ENCODE data around the gene IL22RA1.

The IL22RA1 gene

DNA sequence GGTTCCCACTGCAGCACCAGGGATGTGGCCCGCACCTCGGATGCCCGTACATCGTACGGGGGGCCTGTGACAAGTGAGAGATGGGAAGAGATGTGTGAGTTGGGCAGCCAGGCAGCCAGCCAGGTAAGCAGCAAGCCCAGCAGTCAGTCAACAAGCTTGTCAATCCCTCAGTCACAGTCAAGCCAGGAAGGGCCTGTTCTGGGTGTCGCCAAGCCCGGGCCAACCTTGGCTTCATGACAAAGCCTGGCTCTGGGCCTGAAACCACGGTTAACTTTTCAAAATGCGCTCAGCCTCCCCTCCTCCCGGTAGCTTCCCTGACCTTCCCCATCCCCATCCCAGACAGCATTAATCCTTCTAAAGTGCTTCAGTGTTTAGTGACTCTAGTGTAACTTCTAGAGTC is 62.8 kb downstream of the IL22RA1 start:
- Histone ChIP-seq H3K27ac (ENCODE audit: low read depth, low read length) (no peak overlapping the region), H4K20me1 (ENCODE audit: low read depth, low read length) (no peaks in the 10 kb centered on the region), H3K36me3 (ENCODE audit: low read length) (no peaks in the 10 kb centered on the region), H3K9ac (ENCODE audit: low read length) (no peak overlapping the region), H3K9me3 (ENCODE audit: insufficient read depth, low read length) (no peaks in the 10 kb centered on the region), H3F3A (ENCODE audit: insufficient read depth) (no peaks in the 10 kb centered on the region), H2AFZ (ENCODE audit: low read depth, low read length, severe bottlenecking) (no peak overlapping the region), H3K27me3 (ENCODE audit: low read length) (no peaks in the 10 kb centered on the region), H3K4me3 (ENCODE audit: insufficient read depth, low read length, poor library complexity, severe bottlenecking) (no peak overlapping the region), H3K9me2 (replicated peaks; ENCODE audit: insufficient read depth, low read length) (no peaks in the 10 kb centered on the region), H3K79me2 (ENCODE audit: insufficient read depth, low read length) (no peaks in the 10 kb centered on the region), H3K4me2 (ENCODE audit: low read depth, low read length, poor library complexity, severe bottlenecking) (no peak overlapping the region)
- no peak for TF ChIP-seq EZH2phosphoT487 (conservative IDR thresholded peaks at IDR 0.05; ENCODE audit: low read length)
- TF ChIP-seq, protein P1, sequence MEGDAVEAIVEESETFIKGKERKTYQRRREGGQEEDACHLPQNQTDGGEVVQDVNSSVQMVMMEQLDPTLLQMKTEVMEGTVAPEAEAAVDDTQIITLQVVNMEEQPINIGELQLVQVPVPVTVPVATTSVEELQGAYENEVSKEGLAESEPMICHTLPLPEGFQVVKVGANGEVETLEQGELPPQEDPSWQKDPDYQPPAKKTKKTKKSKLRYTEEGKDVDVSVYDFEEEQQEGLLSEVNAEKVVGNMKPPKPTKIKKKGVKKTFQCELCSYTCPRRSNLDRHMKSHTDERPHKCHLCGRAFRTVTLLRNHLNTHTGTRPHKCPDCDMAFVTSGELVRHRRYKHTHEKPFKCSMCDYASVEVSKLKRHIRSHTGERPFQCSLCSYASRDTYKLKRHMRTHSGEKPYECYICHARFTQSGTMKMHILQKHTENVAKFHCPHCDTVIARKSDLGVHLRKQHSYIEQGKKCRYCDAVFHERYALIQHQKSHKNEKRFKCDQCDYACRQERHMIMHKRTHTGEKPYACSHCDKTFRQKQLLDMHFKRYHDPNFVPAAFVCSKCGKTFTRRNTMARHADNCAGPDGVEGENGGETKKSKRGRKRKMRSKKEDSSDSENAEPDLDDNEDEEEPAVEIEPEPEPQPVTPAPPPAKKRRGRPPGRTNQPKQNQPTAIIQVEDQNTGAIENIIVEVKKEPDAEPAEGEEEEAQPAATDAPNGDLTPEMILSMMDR (IDR thresholded peaks at IDR 0.05; ENCODE audit: insufficient read depth, low read length, poor library complexity, severe bottlenecking), result no peak

DNA sequence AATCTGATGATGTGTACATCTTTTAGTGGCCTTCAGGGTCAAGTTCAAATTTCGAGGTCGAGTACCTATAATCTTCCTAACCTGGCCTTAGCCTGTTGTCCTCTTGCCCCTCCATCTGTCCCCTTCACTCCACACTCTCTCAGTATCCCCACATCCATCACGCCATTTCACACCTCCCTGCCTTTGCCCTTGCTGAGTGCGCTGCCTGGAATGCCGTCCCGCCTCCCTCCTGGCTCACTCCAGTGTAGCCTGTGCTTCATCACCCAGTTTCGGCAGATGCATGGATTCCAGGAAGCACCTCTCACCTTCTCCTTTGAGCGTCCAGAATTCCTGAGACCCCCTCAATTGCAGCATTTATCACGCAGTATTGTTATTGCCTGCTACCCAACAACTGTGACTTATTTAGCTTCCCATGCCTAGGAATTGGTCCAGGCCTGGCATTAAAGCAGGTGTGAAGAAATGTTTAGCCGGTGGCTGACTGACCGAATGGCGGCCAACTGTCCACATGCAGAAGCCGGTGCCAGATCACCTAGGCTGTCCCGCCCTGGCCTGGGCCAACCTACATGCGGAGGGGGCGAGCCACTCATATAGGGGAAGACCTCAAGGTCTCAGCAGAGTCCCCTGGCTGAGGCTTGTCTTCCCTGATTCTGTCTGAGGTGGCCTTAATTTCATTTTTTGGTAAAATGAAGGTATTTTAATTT is 65.5 kb downstream of the IL22RA1 start:
- Histone ChIP-seq H3K4me3 (ENCODE audit: insufficient read depth, low read length, poor library complexity, severe bottlenecking) (no peak overlapping the region), H3F3A (ENCODE audit: insufficient read depth) (no peaks in the 10 kb centered on the region), H3K79me2 (ENCODE audit: insufficient read depth, low read length) (no peaks in the 10 kb centered on the region), H3K36me3 (ENCODE audit: low read length) (no peaks in the 10 kb centered on the region), H3K9me3 (ENCODE audit: insufficient read depth, low read length) (no peaks in the 10 kb centered on the region), H3K9ac (ENCODE audit: low read length) (no peak overlapping the region), H3K9me2 (replicated peaks; ENCODE audit: insufficient read depth, low read length) (no peaks in the 10 kb centered on the region), H3K4me2 (ENCODE audit: low read depth, low read length, poor library complexity, severe bottlenecking) (no peak overlapping the region), H3K27ac (ENCODE audit: low read depth, low read length) (no peak overlapping the region), H4K20me1 (ENCODE audit: low read depth, low read length) (no peaks in the 10 kb centered on the region), H3K27me3 (ENCODE audit: low read length) (no peaks in the 10 kb centered on the region), H2AFZ (ENCODE audit: low read depth, low read length, severe bottlenecking) (no peak overlapping the region)
- no peak for TF ChIP-seq EZH2phosphoT487 (conservative IDR thresholded peaks at IDR 0.05; ENCODE audit: low read length)
- TF ChIP-seq, protein P1 (IDR thresholded peaks at IDR 0.05; ENCODE audit: insufficient read depth, low read length, poor library complexity, severe bottlenecking), result no peak

DNA sequence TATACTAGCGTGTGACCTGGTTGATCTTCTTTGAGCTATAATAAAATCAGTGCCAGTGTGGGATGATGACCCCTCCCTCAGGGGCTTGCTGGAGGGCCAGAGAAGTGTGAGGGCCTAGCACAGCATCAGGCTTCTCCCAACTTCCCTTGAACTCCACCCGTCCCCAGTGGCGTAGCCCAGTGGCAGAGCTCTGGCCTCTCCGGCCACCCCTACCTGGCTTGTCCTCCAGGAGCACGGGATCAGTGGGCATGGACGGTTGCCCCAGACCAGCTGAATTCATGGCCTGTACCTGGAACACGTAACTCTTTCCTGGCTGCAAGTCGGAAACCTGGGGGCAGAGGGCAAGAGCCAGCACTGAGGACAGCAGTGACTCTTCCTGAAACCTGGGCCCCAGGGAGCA is 67.0 kb downstream of the IL22RA1 start:
- Histone ChIP-seq H4K20me1 (ENCODE audit: low read depth, low read length) (no peaks in the 10 kb centered on the region), H3K9ac (ENCODE audit: low read length) (no peak overlapping the region), H2AFZ (ENCODE audit: low read depth, low read length, severe bottlenecking) (no peak overlapping the region), H3K27ac (ENCODE audit: low read depth, low read length) (no peak overlapping the region), H3K4me2 (ENCODE audit: low read depth, low read length, poor library complexity, severe bottlenecking) (no peak overlapping the region), H3K79me2 (ENCODE audit: insufficient read depth, low read length) (no peaks in the 10 kb centered on the region), H3K4me3 (ENCODE audit: insufficient read depth, low read length, poor library complexity, severe bottlenecking) (no peak overlapping the region), H3K36me3 (ENCODE audit: low read length) (no peaks in the 10 kb centered on the region), H3K27me3 (ENCODE audit: low read length) (no peaks in the 10 kb centered on the region), H3K9me2 (replicated peaks; ENCODE audit: insufficient read depth, low read length) (no peaks in the 10 kb centered on the region), H3F3A (ENCODE audit: insufficient read depth) (no peaks in the 10 kb centered on the region), H3K9me3 (ENCODE audit: insufficient read depth, low read length) (no peaks in the 10 kb centered on the region)
- no peak for TF ChIP-seq EZH2phosphoT487 (conservative IDR thresholded peaks at IDR 0.05; ENCODE audit: low read length)
- TF ChIP-seq, protein P1 (IDR thresholded peaks at IDR 0.05; ENCODE audit: insufficient read depth, low read length, poor library complexity, severe bottlenecking), result no peak
